GM19452 (cell line): ENCODE measurements around the gene PRRC2B.
"Not testable (repeated sequence)": the region's sequence is repeated elsewhere in the genome, so short reads cannot be mapped to it uniquely, and the experiment has no call there.

ENCODE experiments used
- ATAC-seq: cut with Tn5 transposase; IDR thresholded peaks from one replicate; pipeline ENCODE4 v1.9.1; 2021; ENCODE audit not compliant: unreplicated experiment

The PRRC2B gene

DNA sequence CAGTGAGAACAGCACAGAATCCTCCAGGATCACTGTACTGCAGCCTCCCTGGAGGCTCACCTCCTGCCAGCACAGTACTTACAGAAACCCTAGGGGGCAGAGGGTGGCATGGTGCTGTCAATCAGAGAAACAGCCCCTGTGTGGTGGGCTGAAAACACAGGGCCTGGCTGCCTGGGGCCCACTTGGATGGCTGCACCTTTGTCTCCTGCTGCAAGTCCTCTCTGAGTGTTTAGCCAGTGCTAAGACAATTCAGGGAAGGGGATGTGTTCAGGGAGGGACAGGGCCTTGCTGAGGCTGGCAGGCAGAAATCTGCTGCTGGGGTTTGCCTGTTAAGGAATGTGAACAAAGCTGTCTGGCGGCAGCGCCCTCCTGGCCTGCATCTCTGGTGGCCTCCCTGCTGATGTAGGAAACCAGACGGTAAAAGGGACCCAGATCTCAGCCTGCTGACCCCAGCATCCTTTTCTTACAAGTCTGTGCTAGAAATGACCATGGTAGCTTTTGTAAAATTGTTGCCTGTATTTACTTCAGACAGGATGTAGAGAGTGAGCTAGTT is 39.5 kb downstream of the PRRC2B start:
- no peak for ATAC-seq

DNA sequence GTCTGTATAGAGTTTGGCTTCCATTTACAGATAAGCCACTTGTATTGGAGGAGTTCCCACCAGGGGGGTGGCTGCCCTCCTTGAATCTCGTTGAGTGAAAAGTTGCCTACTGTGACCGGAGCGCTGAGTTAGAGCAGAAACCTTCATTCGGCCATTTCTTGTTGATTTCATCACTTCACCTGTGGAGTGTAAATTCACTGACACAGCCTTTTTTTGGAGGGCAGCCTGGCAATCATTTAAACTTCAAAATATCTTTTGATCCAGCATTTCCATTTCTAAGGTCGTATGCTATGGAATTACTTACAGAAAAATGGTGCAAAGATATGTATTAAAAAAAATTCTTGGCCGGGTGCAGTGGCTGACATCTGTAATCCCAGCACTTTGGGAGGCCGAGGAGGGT is 40.8 kb downstream of the PRRC2B start:
- no peak for ATAC-seq

DNA sequence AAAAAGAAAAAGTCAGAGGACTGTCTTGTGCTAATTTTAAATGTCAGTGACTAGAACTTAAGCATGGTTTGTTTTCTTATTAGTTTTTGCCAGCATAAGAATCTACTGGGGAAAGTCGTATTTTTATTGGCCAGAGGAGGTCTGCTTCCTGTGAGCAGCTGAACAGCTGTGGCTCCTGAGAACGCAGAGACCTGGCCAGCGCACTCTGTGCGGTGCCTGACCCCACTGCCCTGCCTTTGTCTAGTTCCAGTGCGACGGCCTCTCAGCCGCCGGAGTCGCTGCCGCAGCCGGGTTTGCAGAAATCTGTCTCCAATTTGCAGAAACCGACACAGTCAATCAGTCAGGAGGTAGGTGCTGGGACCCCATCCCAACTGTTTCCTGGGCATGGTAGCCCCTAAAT is 42.5 kb downstream of the PRRC2B start:
- ATAC-seq, result no peak

DNA sequence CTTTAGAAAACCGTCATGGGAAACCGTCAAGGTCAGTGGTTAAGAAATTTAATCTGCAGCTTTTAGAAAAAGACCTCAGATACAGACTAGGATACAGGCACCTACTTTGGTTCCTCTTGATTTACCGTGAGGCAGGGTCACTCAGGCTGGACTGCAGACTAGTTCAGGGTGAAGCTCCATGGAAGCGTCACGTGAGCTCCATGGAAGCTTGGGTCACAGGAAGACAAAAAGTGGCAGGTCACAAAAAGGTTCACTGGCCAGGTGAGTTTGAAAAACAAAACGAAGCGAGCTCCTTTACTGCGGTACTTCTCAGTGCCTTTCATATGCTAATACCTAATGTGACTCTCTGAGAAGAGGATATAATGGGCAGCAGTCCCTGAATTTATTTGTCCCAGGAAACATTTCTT is 43.0 kb downstream of the PRRC2B start:
- ATAC-seq, result no peak

DNA sequence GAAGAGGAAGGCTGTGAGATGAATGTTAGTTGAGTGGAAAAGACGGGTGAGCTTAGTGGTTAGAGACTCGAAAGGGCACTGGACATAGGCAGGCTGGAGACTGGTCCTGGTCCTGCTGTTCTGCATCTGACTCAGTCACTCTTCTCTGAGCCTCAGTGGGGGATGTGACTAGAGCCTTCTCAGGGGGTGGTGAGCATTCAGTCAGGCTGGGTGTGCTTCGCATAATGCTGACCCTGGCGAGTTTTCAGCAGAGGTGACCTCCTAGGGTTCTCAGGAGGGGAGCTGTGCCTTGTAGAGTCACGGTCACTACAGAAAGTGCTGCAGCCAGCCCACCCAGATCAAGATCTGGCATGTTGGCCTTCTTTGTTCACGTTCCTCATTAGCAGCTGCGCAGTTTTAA is 44.3 kb downstream of the PRRC2B start:
- no peak for ATAC-seq

DNA sequence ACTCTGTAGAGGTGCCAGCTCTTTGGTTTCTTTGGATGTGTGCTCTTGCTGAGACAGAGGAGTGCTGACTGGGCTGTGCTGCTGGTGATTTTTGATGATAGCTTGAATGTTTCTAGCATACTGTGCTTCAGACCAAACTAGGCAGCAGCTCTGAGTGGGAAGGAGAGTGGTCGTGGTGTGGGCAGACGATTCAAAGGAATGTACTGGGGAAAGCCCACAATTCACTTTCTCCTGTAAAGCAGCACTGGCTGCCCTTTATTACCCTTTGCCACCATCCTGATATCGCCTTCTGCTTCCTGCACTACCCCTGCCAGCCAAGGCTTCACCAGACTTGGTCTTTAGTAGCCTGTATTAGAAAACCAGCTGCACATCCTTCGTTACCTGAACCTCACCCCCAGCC is 45.3 kb downstream of the PRRC2B start:
- no peak for ATAC-seq

DNA sequence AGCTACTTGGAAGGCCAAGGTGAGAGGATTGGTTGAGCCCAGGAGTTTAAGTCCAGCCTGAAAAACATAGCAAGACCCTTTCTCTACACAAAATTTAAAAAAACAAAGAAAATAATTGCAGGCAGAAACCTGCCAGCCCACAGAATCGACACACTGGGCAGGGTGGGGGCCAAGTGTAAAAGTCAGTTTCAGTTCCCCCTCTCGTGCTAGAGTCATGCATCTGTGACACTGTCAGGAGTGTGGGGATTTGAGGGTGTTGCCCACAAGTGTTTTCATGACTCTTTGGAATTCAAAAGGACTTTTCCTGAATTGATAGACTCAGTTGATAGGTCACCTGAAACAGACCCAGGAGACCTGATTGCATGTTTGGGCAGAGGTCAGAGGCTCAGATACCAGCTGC is 47.6 kb downstream of the PRRC2B start:
- no peak for ATAC-seq

DNA sequence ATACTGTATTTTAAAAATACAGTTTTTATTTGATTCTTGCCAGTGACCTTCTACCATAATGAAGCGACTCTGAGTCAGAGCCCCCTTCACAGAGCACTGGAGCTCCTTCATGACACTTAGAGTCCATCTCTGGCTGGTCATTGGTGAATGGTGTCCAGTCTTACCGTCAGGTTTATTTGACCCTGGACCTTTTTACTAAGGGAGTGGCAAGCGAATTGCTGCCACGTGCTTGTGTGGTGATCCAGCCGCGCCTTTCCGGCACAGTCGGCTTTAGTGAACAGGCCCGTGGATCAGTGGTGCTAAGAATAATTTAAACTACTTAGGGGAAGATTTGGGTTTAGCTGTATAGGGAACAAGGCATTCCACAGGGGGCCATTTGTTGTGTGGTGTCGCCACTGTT is 48.5 kb downstream of the PRRC2B start:
- no peak for ATAC-seq

DNA sequence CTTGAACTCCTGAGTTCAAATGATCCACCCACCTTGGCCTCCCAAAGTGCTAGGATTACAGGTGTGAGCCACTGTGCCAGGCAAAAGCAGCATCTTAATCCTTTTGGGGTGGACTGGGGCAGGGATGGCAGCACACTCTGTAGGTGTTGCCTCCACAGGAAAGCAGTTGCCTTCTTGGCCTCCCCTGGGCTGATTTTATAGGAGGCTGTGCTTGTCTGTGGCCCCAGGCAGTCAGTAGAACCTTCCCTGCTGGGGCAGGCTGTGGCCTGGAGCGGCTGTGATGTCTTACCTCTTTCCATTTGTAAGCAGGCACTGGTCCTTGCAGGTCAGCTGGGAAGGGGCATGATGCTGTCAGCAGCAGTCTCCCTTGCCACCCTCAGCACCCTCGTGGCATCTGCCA is 49.8 kb downstream of the PRRC2B start:
- ATAC-seq, result no peak

DNA sequence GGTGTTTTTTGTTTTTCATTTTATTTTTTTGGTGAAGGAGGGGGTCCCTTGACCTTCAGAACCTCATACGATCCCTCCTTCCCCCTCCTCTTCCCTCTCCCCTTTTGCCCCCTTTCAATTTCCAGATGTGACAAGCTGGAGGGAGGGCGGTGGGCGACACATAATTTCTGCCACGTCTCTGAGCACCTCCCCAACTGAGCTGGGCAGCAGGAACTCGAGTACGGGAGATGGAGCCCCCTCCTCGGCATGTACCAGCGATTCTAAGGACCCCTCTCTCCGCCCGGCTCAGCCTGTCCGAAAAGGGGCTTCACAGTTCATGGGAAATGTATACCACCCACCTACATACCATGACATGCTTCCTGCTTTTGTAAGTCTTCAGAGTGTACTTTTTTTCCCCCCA is 52.4 kb downstream of the PRRC2B start:
- ATAC-seq, result no peak

DNA sequence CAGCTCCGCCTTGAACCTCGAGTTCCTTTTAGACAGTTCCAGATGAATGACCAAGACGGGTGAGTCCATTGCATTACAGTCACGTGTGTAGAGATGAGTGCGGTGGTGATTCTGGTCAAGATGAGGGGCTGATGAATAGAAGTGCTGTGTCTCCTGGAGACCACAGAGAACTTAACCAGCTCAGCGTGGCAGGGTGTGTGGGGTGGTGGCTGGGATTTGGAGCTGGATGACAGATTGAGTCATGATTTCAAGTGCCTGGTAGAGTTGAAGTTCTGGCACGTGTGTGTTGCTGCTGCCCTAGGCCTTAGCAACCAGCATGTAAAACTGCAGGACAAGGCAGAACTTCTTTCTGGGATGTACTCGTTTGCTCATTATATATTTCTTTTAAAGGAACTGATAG is 53.3 kb downstream of the PRRC2B start:
- ATAC-seq, result no peak

DNA sequence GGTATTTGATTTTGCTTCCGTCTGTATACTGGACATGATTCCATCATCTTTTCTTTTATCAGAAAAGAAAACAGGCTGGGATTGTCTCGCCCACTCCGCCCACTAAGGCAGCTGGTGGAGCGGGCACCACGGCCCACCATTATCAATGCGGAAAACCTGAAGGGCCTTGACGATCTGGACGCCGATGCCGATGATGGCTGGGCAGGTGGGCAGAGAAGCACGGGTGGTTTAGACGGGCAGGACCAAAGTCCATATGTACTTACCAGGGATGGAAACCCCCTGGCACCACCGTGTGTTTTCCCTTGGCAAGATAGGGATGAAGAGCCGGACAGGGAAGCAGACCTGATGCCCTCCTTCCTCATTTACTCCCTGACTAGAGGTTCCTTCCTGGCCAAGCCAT is 53.7 kb downstream of the PRRC2B start:
- ATAC-seq, result no peak

DNA sequence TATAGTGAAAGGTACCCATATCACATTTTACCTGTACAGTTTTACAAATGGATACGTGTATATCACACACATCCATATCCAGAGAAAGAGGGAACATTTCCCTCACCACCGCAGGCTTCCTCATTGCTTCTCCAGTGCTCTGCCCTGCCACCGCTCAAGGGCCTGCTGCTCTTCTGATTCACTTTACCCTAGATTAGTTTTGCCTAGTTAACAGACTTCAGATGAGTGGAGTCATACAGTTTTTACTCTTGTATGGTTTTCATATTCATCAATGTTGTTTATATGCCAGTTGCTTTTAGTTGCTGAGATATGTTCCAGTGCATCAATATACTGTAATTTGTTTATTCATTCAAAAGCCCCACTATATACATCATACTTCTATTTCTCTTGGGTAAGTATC is 54.9 kb downstream of the PRRC2B start:
- no peak for ATAC-seq

DNA sequence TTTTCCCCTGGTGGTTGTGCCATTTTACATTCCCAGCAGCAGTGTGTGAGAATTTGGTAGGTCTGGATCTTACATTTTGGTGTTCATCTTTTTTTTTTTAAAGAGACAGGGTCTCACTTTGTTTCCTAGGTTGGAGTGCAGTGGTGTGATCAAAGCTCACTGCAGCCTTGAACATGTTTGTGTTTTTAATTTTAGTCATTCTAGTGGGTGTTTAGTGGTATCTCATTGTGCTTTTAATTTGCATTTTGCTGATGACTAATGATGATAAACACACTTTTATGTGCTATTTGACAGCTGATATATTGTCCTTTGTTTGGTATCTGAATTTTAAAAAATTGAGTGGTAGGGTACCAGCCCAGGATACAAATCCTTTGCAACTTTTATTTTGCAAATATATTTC is 55.4 kb downstream of the PRRC2B start:
- ATAC-seq, result no peak

DNA sequence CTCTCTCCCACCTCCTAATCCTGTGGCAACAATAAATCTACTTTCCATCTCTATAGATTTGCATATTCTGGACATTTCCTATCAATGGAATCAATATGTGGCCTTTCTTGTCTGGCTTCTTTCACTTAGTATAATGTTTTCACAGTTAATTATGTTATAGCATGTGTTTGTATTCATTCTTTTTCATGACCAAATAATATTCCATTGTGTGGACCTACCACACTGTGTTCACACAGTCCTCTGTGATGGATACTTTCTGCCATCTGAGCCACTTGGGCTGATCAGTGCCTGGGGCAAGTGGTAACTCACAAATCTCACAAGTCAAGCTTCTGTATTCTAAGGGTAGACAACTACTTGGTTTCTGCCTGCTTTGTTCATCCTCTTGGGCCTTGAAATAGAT is 60.1 kb downstream of the PRRC2B start:
- no peak for ATAC-seq

DNA sequence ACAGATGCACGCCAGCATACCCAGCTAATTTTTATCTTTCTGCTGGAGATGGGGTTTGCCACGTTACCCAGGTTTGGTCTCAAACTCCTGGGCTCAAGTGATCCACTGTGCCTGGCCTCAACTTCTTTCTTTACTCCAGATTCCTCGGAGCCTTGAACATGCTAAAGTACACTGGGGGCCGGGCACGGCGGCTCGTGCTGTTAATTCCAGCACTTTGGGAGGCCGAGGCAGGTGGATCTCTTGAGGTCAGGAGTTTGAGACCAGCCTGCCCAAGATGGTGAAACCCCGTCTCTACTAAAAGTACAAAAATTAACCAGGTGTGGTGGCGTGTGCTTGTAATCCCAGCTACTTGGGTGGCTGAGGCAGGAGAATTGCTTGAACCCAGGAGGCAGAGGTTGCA is 61.8 kb downstream of the PRRC2B start:
- not testable (repeated sequence) for ATAC-seq

DNA sequence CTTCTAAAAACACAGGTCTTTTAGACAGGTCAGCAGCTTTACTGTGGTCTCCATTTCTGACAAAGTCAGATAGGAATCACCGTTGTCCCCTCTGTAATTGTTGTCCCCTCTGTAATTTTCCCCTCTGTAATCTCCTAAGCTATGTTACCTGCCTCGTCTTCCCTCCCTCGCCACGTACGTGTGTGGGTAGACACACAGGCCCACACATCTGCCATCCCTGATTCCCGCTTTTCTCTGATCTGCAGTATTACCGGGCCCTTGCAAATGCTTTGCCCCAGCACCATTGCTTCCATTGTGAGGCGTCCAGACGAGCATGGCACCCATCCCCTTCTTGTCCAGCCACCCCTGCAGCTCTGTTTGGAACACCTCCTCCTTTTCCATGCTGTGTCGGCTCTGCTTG is 63.9 kb downstream of the PRRC2B start:
- ATAC-seq, result no peak

DNA sequence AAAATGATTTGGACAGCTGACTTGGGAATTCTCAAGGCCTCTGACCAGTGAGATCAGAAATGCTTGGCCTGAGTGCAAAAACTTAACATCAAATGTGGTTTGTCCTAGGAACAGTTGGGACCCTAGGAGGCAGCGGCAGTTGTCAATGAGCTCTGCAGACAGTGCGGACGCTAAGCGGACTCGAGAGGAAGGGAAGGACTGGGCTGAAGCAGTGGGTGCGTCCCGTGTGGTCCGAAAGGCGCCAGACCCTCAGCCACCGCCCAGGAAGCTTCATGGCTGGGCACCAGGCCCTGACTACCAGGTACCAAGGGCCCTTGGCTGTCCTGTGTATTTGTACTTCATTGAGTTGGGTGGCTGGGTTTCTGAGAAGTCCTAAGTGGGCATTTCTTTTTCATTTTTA is 65.2 kb downstream of the PRRC2B start:
- ATAC-seq, result no peak

DNA sequence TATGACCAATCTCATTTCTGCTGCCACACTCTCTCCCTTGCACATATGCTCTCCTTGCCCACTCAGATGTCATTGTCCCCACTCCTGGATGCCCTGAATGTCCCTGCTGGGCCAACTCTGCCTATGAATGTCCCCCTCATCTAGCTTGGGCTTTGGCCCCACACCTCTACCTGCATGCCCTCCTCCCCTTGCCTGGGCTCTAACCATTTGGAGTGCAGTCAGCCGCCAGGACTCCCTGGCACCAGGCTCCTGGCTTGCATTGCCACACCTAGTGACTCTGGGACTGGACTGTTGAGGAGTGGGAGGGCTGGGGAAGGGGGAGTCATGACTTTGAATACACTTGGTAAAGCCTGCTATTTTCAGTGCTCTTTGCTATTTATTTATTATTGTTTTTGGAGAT is 67.3 kb downstream of the PRRC2B start:
- no peak for ATAC-seq

DNA sequence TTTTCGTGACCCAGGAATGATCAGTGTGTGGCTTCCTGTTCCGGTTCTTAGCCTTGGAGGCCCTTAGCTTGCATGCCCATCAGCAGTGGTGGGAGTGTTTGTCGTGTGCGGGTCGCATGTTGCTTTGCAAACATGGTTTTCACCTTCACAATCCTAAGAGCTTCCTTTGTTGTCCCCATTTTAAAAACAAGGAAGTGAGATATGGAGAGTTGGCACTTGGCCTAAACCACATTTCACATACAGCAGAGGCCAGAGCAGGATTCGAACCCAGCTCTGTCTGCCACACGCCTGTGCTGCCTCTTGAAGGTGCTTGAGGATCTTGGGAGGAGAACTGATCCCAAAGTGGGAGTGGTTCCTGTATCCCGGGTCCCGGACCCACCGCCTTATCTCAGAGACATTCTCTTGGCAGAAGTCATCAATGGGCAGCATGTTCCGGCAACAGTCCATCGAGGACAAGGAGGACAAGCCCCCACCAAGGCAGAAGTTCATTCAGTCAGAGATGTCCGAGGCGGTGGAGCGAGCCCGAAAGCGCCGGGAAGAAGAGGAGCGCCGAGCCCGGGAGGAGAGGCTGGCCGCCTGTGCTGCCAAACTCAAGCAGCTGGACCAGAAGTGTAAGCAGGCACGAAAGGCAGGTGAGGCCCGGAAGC is 70.6 kb downstream of the PRRC2B start:
- ATAC-seq, result no peak

DNA sequence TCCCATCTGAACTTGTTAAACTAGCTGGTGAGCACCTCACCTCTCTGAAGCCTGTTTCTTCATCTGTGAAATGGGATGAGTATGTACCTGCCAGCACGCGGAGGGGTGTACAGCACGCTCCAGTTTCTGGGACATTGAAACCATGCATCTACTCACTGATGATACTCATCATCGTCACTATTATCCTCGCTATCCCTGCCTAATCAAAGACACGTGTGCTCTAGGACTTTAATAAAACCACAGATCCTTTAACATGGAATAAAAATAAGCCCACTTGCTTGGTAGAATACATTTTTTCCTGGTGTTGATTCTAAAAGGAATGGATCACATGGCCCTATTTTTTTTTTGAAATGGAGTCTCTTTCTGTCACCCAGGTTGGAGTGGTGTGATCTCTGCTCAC is 71.5 kb downstream of the PRRC2B start:
- ATAC-seq, result no peak

DNA sequence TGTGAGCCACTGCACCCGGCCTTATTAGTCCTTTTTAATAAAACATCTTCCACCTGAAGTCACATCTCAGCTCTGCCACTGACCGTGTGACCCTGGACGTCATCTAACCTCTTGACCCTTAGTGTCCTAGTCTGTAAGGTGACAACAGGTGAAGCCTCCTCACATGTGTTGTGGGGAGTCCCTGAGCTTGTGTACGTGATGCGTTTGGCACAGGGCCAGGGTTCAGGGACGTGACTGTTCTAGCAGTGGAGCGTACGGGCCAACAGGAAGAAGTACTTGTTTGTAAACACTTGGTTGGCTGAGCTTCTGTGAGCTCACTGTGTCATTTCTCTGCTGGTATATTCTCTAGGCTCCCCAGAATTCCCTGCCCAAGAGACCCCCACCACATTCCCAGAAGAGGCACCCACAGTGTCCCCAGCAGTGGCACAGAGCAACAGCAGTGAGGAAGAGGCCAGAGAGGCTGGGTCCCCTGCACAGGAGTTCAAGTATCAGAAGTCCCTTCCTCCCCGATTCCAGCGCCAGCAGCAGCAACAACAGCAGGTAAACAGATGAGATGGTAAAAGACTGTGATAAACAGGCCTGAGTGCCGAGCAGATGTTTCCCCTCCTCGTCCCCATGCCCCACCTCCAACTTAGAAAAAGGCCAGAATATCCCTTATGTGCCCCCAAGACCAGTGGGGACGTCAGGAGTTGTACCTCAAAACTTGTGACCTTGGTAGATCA is 73.5 kb downstream of the PRRC2B start:
- ATAC-seq, result no peak

DNA sequence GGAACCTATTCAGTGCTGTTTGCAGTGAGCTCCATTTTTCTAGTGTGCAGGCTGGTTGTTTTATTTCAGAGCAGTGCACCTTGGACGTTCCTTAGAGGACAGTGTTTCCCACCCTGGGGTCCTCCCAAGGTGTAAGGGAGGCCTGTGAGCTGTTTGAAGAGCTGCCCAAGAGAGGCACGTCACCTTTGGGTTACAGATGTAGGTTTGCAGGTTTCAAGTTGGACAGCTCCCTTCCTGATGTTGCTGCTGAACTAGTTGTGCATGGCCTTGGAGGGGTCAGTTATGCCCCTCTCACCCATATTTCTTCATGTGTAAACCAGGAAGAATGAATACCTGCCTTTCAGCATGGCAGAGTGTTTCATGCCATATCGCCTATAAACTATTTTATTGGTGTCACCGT is 74.1 kb downstream of the PRRC2B start:
- ATAC-seq, result no peak
